Smooth muscle cell (in vitro differentiated cells): ENCODE measurements around the gene CPNE6. TPM values are rescaled to one million over a fixed set of nuclear protein-coding genes. Genes with fewer than 3 reads are reported as not detected.

Source experiments
- DNase-seq: peaks from one replicate; lab custom pipeline; 2025; ENCODE audit not compliant: unreplicated experiment; lab: John Stamatoyannopoulos, UW
- H2AFZ ChIP-seq: fragments of 200-600 bp; sonication (generic); 2 replicates; pipeline ENCODE4 v1.6.0; 2016; ENCODE audit warnings: antibody characterized with exemption, low read depth, mild to moderate bottlenecking
- H3F3A ChIP-seq: fragments of 200-600 bp; sonication (generic); 2 replicates; pipeline ENCODE4 v1.6.0; 2017; ENCODE audit warnings: antibody characterized with exemption, low read depth
- H3K27ac ChIP-seq: fragments of 200-600 bp; sonication (generic); 2 replicates; pipeline ENCODE4 v1.5.1; 2016; ENCODE audit warnings: low read depth, mild to moderate bottlenecking
- H3K27me3 ChIP-seq: fragments of 200-600 bp; sonication (generic); 2 replicates; pipeline ENCODE4 v1.6.1; 2016; ENCODE audit warnings: low read depth, mild to moderate bottlenecking
- H3K36me3 ChIP-seq: fragments of 200-600 bp; sonication (generic); 2 replicates; pipeline ENCODE4 v1.5.1; 2016; ENCODE audit warnings: low read depth
- H3K4me1 ChIP-seq: fragments of 200-600 bp; sonication (generic); 2 replicates; pipeline ENCODE4 v1.5.1; 2016; ENCODE audit warnings: low read depth
- H3K4me2 ChIP-seq: fragments of 200-600 bp; sonication (generic); 2 replicates; pipeline ENCODE4 v1.6.0; 2016; ENCODE audit warnings: mild to moderate bottlenecking
- H3K4me3 ChIP-seq: fragments of 200-600 bp; sonication (generic); 2 replicates; pipeline ENCODE4 v1.5.1; 2016; ENCODE audit warnings: mild to moderate bottlenecking
- H3K79me2 ChIP-seq: fragments of 200-600 bp; sonication (generic); 2 replicates; pipeline ENCODE4 v1.6.0; 2016; ENCODE audit warnings: low read depth, mild to moderate bottlenecking
- H3K9ac ChIP-seq: fragments of 200-600 bp; sonication (generic); 2 replicates; pipeline ENCODE4 v1.6.0; 2016; ENCODE audit warnings: low read depth
- H3K9me3 ChIP-seq: fragments of 200-600 bp; sonication (generic); replicated peaks from 2 replicates; pipeline ENCODE4 v1.5.1; 2016; ENCODE audit warnings: low read depth
- H4K20me1 ChIP-seq: fragments of 200-600 bp; sonication (generic); 2 replicates; pipeline ENCODE4 v1.6.0; 2016; ENCODE audit warnings: low read depth
- CTCF ChIP-seq: fragments of 200-600 bp; sonication (generic); IDR thresholded peaks from 2 replicates; pipeline ENCODE4 v1.5.1; 2017; ENCODE audit warnings: borderline replicate concordance, mild to moderate bottlenecking, antibody characterized with exemption; ENCODE audit not compliant: insufficient read depth, poor library complexity, severe bottlenecking
- WGBS: methylation state at CpG from one replicate; pipeline ENCODE4 v1.1.7; 2016; ENCODE audit warnings: low lambda C conversion rate; 5-methylcytosine and 5-hydroxymethylcytosine counted together
- polyA plus RNA-seq: library from polyadenylated mRNA; unstranded; fragments of >200 nt; fragmentation: Nextera tagmentation; extraction: Ambion mirVana; gene quantifications from 2 replicates; pipeline ENCODE4 v1.2.1, GENCODE V29; 2016
- total RNA-seq: library from RNA; depleted of rRNA; stranded (reverse); fragments of >200 nt; gene quantifications from 2 replicates; pipeline ENCODE4 v1.2.3, GENCODE V29; 2014

Gene CPNE6
- total and polyA plus RNA-seq, 2 experiments from 2014 or later: not detected

GRCh38 chr14:24092110-24092504 lies 20.7 kb downstream of the CPNE6 start:
- H3K9ac ChIP-seq: no peak overlapping the region
- H3K27me3 ChIP-seq: no peaks in the 10 kb centered on the region
- no peak overlapping the region for H3K27ac ChIP-seq
- H3K4me2 ChIP-seq: no peak overlapping the region
- peaks cover 15% of the 10 kb centered on the region for H3K79me2 ChIP-seq
- TF ChIP-seq CTCF: no peak
- no peaks in the 10 kb centered on the region for H3F3A ChIP-seq
- DNase-seq: no peak
- H2AFZ ChIP-seq: no peak overlapping the region
- H4K20me1 ChIP-seq: no peaks in the 10 kb centered on the region
- H3K9me3 ChIP-seq: no peaks in the 10 kb centered on the region
- H3K4me1 ChIP-seq: peaks cover 9% of the 10 kb centered on the region
- no peak overlapping the region for H3K4me3 ChIP-seq
- H3K36me3 ChIP-seq: no peaks in the 10 kb centered on the region

DNA sequence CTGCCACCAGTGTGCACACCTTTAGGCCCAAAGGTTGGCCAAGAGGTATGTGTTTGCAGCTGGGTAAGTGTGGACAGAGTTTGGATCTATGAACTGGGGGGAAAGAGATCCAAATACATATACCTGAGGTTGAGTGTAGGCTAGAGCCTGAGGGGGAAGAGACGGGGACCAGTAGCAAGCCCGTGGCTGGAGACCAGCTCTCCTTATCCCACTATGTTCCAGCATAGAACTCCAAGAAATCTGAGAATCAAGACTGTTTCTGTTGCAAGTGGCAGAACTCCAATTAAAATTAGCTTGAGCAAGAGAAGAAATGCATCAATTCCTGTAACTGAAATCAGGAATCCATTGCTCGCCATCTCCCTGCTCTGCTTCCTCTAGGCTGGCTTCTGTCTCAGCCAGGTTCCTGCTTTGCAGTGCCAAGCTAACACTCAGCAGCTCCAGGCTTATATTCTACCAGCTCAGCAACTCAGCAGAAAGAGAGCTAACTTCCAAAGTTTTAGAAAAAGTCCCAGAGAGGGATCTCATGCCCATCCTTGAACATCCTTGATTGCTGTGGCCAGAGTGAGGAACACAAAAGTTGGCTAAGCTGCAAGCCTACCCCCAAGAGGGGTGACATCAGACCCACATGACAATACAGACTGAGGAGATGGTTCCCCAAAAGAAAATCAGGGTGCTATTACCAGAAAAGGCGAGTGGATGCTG lies 21.3 kb downstream of the CPNE6 start:
- Histone ChIP-seq H3K9ac (no peak overlapping the region), H3K4me1 (peaks cover 9% of the 10 kb centered on the region), H3K79me2 (peaks cover 15% of the 10 kb centered on the region), H3K4me3 (no peak overlapping the region), H3K27me3 (no peaks in the 10 kb centered on the region), H3K27ac (no peak overlapping the region), H3F3A (no peaks in the 10 kb centered on the region), H2AFZ (no peak overlapping the region), H3K9me3 (no peaks in the 10 kb centered on the region), H3K4me2 (no peak overlapping the region), H4K20me1 (no peaks in the 10 kb centered on the region), H3K36me3 (no peaks in the 10 kb centered on the region)
- DNase-seq: no peak
- 84% methylated on average over 4 of the region's 4 CpGs for WGBS
- TF ChIP-seq CTCF: no peak

DNA sequence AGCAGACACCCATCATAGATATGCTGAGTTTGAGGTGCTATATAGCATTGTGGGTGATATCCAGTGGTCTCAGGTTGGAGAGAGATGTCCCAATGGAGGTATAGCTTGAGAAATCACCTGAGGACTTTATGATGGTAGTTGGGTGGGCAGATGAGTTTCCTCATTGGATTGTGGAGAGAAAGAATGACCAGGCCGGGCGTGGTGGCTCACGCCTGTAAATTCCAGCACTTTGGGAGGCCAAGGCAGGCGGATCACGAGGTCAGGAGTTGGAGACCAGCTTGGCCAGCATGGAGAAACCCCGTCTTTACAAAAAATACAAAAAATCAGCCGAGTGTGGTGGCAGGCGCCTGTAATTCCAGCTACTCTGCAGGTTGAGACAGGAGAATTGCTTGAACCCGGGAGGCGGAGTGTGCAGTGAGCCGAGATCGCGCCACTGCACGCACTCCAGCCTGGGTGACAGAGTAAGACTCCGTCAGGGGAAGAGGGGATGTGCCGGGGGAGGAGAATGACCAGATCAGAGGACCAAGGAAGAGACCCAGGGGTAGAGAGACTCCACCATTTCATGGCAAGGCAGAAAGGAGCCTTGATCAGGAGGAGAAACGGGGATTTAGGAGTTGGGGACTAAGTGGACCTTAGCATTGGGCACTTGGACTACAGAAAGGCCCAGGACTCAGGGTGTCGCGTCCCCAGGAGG lies 22.0 kb downstream of the CPNE6 start:
- no peak for DNase-seq
- peaks cover 15% of the 10 kb centered on the region for H3K79me2 ChIP-seq
- H3K9ac ChIP-seq: no peak overlapping the region
- H3K4me2 ChIP-seq: peak overlapping the region; percentile 92
- TF ChIP-seq CTCF: no peak
- H3K9me3 ChIP-seq: no peaks in the 10 kb centered on the region
- 80% methylated on average over 19 of the region's 19 CpGs for WGBS
- peak overlapping the region; percentile 91 for H3K4me3 ChIP-seq
- H3K27me3 ChIP-seq: no peaks in the 10 kb centered on the region
- H3F3A ChIP-seq: no peaks in the 10 kb centered on the region
- H3K36me3 ChIP-seq: no peaks in the 10 kb centered on the region
- H4K20me1 ChIP-seq: no peaks in the 10 kb centered on the region
- peak overlapping the region; percentile 38 for H2AFZ ChIP-seq
- H3K27ac ChIP-seq: peak overlapping the region; percentile 22
- H3K4me1 ChIP-seq: peaks cover 9% of the 10 kb centered on the region
